WTC11 (cell line): Measurements from ENCODE around the gene ATP5MC2.

Experiments used
- CREB1 ChIP-seq: sonication (generic); formaldehyde crosslinking; IDR thresholded peaks from 2 replicates; pipeline ENCODE4 v1.8.0; 2023; ENCODE audit warnings: mild to moderate bottlenecking, missing genetic modification reagents
- RELA ChIP-seq: sonication (generic); formaldehyde crosslinking; IDR thresholded peaks from 2 replicates; pipeline ENCODE4 v1.8.1; 2022; ENCODE audit warnings: missing genetic modification reagents, mild to moderate bottlenecking, borderline replicate concordance
- TEAD4 ChIP-seq: sonication (generic); formaldehyde crosslinking; IDR thresholded peaks from 2 replicates; pipeline ENCODE4 v1.8.0; 2022; ENCODE audit warnings: mild to moderate bottlenecking, missing genetic modification reagents
- ZNF263 ChIP-seq: sonication (generic); formaldehyde crosslinking; IDR thresholded peaks from 2 replicates; pipeline ENCODE4 v1.8.1; 2022; ENCODE audit warnings: low read depth, mild to moderate bottlenecking, moderate library complexity, missing genetic modification reagents
- TF ChIP-seq, protein P1 (sequence below): fragments of 200-600 bp; IDR thresholded peaks from 2 replicates; pipeline ENCODE4 v1.8.0; 2022; ENCODE audit warnings: antibody characterized with exemption
- TF ChIP-seq, protein P2 (sequence below): sonication (generic); formaldehyde crosslinking; IDR thresholded peaks from 2 replicates; pipeline ENCODE4 v1.8.1; 2022; ENCODE audit warnings: mild to moderate bottlenecking, moderate library complexity, missing genetic modification reagents
- TF ChIP-seq, protein P3 (sequence below): sonication (generic); formaldehyde crosslinking; IDR thresholded peaks from 2 replicates; pipeline ENCODE4 v1.8.1; 2022; ENCODE audit warnings: missing genetic modification reagents, borderline replicate concordance

DNA sequence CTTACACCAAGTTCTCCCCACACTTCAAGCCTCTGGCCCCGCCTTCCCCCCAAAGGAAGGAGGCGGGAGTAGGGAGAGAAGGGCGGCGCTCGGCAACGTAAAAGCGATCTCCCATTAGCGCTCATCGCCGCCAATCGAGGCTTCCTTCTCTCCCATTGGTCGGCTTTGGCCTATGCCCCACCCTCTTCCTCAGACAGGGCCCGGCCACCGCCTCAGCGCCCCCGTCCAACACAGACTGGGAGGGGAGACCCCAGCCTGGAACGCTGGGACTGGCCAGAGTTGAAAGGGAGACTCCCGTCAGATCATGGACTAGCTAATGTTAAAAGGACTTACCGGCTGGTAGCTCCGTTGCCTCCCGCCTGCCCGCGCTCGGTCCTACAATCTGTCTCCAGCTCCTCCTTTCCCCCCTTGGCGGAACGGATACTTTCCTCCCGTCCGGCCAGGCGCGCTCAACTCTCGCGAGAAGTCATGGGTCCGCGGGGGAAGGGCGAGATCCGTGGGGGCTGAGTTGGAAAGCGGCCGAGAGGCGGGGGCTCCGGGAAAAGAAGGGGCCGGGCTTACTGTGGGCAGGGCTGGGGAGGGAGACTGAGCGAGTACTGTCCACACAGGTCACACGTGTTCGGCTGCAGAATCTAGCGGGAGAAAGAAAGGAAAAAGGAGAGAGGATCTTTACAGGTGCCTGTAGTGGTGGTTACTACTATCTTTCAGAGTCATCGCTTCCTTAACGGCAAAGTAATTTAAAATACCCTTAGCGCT is 49.8 kb downstream of the ATP5MC2 start, which contains the start of gene ATF7:
- TF ChIP-seq, protein P1, sequence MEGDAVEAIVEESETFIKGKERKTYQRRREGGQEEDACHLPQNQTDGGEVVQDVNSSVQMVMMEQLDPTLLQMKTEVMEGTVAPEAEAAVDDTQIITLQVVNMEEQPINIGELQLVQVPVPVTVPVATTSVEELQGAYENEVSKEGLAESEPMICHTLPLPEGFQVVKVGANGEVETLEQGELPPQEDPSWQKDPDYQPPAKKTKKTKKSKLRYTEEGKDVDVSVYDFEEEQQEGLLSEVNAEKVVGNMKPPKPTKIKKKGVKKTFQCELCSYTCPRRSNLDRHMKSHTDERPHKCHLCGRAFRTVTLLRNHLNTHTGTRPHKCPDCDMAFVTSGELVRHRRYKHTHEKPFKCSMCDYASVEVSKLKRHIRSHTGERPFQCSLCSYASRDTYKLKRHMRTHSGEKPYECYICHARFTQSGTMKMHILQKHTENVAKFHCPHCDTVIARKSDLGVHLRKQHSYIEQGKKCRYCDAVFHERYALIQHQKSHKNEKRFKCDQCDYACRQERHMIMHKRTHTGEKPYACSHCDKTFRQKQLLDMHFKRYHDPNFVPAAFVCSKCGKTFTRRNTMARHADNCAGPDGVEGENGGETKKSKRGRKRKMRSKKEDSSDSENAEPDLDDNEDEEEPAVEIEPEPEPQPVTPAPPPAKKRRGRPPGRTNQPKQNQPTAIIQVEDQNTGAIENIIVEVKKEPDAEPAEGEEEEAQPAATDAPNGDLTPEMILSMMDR, result no peak
- TF ChIP-seq RELA (no peak), TEAD4 (CRISPR knock-in tag) (no peak), ZNF263 (CRISPR knock-in tag) (no peak), CREB1 (CRISPR knock-in tag) (no peak)
- TF ChIP-seq, protein P2, sequence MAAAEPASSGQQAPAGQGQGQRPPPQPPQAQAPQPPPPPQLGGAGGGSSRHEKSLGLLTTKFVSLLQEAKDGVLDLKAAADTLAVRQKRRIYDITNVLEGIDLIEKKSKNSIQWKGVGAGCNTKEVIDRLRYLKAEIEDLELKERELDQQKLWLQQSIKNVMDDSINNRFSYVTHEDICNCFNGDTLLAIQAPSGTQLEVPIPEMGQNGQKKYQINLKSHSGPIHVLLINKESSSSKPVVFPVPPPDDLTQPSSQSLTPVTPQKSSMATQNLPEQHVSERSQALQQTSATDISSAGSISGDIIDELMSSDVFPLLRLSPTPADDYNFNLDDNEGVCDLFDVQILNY (CRISPR knock-in tag), result peak; percentile 56; the same call in 1 of the 2 replicates
- TF ChIP-seq, protein P3, sequence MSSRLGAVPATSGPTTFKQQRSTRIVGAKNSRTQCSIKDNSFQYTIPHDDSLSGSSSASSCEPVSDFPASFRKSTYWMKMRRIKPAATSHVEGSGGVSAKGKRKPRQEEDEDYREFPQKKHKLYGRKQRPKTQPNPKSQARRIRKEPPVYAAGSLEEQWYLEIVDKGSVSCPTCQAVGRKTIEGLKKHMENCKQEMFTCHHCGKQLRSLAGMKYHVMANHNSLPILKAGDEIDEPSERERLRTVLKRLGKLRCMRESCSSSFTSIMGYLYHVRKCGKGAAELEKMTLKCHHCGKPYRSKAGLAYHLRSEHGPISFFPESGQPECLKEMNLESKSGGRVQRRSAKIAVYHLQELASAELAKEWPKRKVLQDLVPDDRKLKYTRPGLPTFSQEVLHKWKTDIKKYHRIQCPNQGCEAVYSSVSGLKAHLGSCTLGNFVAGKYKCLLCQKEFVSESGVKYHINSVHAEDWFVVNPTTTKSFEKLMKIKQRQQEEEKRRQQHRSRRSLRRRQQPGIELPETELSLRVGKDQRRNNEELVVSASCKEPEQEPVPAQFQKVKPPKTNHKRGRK (CRISPR knock-in tag), result no peak
